Mesodermal cell (in vitro differentiated cells): Measurements from ENCODE around the gene AKR1C2.
"Not testable (repeated sequence)": the region's sequence is repeated elsewhere in the genome, so short reads cannot be mapped to it uniquely, and the experiment has no call there.

ENCODE experiments used
- H3K27ac ChIP-seq: 2 replicates; pipeline ENCODE4 v1.7.0; 2013; ENCODE audit warnings: mild to moderate bottlenecking, low read depth, low read length, moderate library complexity; ENCODE audit not compliant: severe bottlenecking
- H3K36me3 ChIP-seq: 2 replicates; pipeline ENCODE4 v1.7.1; 2013; ENCODE audit warnings: mild to moderate bottlenecking, low read length, moderate library complexity; ENCODE audit not compliant: control insufficient read depth, insufficient read depth
- H3K4me1 ChIP-seq: one replicate; pipeline ENCODE4 v1.7.1; 2013; ENCODE audit warnings: mild to moderate bottlenecking, low read length; ENCODE audit not compliant: insufficient read depth, control insufficient read depth, poor library complexity, severe bottlenecking
- H3K4me3 ChIP-seq: 2 replicates; pipeline ENCODE4 v1.7.0; 2013; ENCODE audit warnings: low read length, control low read depth, mild to moderate bottlenecking; ENCODE audit not compliant: insufficient read depth, poor library complexity, severe bottlenecking; ENCODE audit errors: extremely low read depth
- H3K9me3 ChIP-seq: 2 replicates; pipeline ENCODE4 v1.7.1; 2013; ENCODE audit warnings: mild to moderate bottlenecking, low read length, moderate library complexity; ENCODE audit not compliant: control insufficient read depth
- WGBS, 2 experiments: methylation state at CpG; one replicate each; pipeline ENCODE4 v1.1.5; 2013; ENCODE audit warnings: missing lambda C conversion rate in 2 of 2; ENCODE audit not compliant: insufficient coverage in 2 of 2; 5-methylcytosine and 5-hydroxymethylcytosine counted together

AKR1C2 gene

DNA sequence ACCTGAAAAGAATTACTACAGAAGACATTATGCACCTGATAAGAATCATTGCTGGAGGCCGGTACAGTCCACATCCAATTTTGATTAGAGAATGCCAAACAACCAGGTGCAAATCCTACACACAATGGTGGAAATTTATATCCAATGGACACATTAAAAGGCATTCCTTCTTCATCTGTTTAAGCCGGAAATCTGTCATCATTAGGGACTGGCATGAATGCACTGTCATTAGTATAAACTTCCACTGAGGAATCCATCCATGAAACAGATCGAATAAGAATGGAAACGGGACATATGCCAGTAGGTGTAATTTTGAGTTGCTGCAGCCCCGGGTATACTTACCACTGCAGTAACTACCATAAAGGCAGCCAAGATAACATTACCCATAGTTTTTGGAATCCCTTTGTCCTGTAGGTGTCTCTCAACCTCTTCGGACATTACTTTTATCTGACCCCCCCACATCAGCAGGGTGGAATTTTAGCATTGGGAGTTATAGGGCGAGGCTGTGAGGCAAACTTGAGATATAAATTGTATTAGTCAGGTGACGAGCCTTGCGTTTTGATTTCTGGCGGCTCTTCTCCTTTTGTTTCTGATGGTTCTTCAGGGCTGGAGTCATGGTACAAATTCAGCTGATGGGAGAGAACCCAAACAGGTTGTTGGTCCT is 36.5 kb upstream of the AKR1C2 start:
- H3K4me3 ChIP-seq: no peak overlapping the region
- H3K27ac ChIP-seq: no peak overlapping the region
- WGBS, 2 experiments: 96 to 100% methylated on average over 5 to 8 of the region's 10 CpGs
- H3K36me3 ChIP-seq: no peaks in the 10 kb centered on the region
- H3K9me3 ChIP-seq: peaks cover 20% of the 10 kb centered on the region
- H3K4me1 ChIP-seq: peaks cover 4% of the 10 kb centered on the region

DNA sequence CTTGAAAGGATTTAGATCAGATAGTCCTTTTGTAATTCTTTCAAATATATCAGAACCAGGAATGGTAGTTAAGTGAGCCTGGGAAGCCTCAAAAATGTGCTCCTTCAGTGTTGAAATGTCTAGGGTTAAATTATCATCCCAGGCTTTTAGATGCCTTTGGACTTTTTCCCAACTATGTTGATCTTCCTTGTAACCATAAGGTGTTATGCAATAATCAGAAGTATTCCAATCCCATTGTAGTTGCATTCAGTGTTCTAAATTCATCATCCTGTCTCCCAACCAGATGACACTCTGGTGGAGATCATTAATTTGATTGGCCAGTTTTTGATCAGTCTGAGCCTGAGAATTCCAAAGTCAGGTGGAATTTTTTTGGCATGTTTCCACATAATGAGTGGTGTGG is 35.1 kb upstream of the AKR1C2 start:
- no peak overlapping the region for H3K4me3 ChIP-seq
- H3K4me1 ChIP-seq: peaks cover 4% of the 10 kb centered on the region
- H3K27ac ChIP-seq: no peak overlapping the region
- H3K9me3 ChIP-seq: peaks cover 20% of the 10 kb centered on the region
- H3K36me3 ChIP-seq: no peaks in the 10 kb centered on the region

GRCh38 chr10:5038101-5038500 is 34.4 kb upstream of the AKR1C2 start:
- peaks cover 4% of the 10 kb centered on the region for H3K4me1 ChIP-seq
- 100% methylated on average over 1 of the region's 2 CpGs for WGBS, 2 experiments
- H3K9me3 ChIP-seq: peaks cover 20% of the 10 kb centered on the region
- H3K4me3 ChIP-seq: no peak overlapping the region
- no peak overlapping the region for H3K27ac ChIP-seq
- no peaks in the 10 kb centered on the region for H3K36me3 ChIP-seq

DNA sequence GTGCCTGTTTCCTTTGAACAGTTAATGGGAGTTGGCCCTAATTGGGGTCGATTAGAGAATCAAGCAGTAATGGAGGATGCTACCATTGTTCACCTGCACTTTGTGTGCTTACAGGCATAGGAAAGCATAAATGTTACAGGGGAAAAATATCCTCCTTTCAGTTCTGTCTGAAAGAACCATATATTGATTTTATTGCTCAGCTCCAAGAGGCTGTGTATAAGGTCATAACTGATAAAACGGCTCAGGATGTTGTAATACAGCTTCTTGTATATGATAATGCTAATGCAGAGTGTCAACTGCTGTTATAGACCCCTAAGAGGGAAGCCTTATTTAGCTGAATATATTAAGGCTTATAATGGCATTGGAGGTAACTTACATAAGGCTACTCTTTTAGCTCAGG is 32.9 kb upstream of the AKR1C2 start:
- Histone ChIP-seq H3K9me3 (peaks cover 18% of the 10 kb centered on the region), H3K27ac (no peak overlapping the region), H3K4me1 (peaks cover 4% of the 10 kb centered on the region), H3K4me3 (no peak overlapping the region), H3K36me3 (no peaks in the 10 kb centered on the region)
- WGBS, 2 experiments: 92 to 100% methylated on average over 2 of the region's 2 CpGs

- Histone ChIP-seq H3K4me1 (peaks cover 2% of the 10 kb centered on the region), H3K27ac (no peak overlapping the region)
- WGBS, 2 experiments: 68 to 89% methylated on average over 5 of the region's 10 CpGs
Measured at GRCh38 chr10:5035356-5035755, 31.7 kb upstream of the AKR1C2 start.

DNA sequence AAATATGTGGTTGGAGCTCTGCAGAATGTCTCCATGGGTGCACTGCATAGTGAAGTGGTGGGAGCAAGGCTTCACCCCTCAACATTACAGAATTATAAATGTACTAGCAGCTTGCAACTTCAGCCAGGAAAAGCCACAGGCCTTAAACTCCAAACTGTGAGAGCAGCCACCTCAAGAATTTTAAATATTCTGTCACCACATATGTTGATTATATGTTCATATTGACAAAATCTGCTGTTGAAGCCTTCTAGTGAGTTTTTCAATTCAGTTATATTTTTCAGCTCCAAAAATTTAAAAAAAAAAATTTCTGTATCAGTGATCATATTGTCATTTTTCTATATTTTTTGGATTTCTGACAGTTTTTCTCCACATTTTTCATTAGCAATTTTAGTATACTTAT is 30.9 kb upstream of the AKR1C2 start:
- H3K36me3 ChIP-seq: no peaks in the 10 kb centered on the region
- no peak overlapping the region for H3K27ac ChIP-seq
- H3K4me1 ChIP-seq: no peaks in the 10 kb centered on the region
- no peak overlapping the region for H3K4me3 ChIP-seq
- H3K9me3 ChIP-seq: peaks cover 5% of the 10 kb centered on the region

More at GRCh38 chr10:5035356-5035755, 31.7 kb upstream of the AKR1C2 start:
- no peaks in the 10 kb centered on the region for H3K36me3 ChIP-seq
- H3K9me3 ChIP-seq: peaks cover 13% of the 10 kb centered on the region
- no peak overlapping the region for H3K4me3 ChIP-seq

- Histone ChIP-seq H3K36me3 (no peaks in the 10 kb centered on the region), H3K4me1 (no peaks in the 10 kb centered on the region), H3K27ac (no peak overlapping the region), H3K4me3 (no peak overlapping the region), H3K9me3 (peaks cover 3% of the 10 kb centered on the region)
- WGBS, 2 experiments: no CpG with 5 or more reads among the region's 2 CpGs
Measured at GRCh38 chr10:5033061-5033778, 29.6 kb upstream of the AKR1C2 start.

- WGBS, 2 experiments: 89 to 96% methylated on average over 12 of the region's 22 CpGs
- H3K27ac ChIP-seq, H3K4me3 ChIP-seq, H3K9me3 ChIP-seq, H3K4me1 ChIP-seq, H3K36me3 ChIP-seq: not testable (repeated sequence)
Measured at GRCh38 chr10:5032444-5032843, 28.8 kb upstream of the AKR1C2 start.

DNA sequence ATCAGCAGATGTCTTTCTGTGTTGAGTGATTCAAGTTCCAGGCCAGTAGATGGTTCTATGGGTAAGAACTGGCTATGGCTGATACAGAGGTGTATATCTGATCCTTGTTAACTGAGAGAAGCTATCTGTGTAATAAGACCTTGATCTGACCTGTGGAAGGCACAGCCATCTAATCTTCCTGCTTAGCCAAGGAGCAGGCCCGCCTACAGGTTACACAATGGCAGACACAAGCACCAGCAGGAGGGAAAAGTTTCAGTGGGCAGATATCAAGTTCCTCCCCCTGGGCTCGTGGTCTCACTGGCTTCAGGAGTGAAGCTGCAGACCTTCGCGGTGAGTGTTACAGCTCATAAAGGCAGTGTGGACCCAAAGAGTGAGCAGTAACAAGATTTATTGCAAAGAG is 27.9 kb upstream of the AKR1C2 start:
- WGBS, 2 experiments: 73 to 88% methylated on average over 2 of the region's 4 CpGs
- not testable (repeated sequence) for H3K4me1 ChIP-seq, H3K4me3 ChIP-seq, H3K27ac ChIP-seq, H3K9me3 ChIP-seq, H3K36me3 ChIP-seq

- Histone ChIP-seq H3K36me3 (no peaks in the 10 kb centered on the region), H3K4me3 (no peak overlapping the region), H3K27ac (no peak overlapping the region), H3K9me3 (peaks cover 3% of the 10 kb centered on the region), H3K4me1 (no peaks in the 10 kb centered on the region)
- no CpG with 5 or more reads among the region's 1 CpG for WGBS, 2 experiments
Measured at GRCh38 chr10:5030989-5031388, 27.3 kb upstream of the AKR1C2 start.

GRCh38 chr10:5025461-5025881 is 21.8 kb upstream of the AKR1C2 start:
- not testable (repeated sequence) for H3K9me3 ChIP-seq, H3K27ac ChIP-seq, H3K4me3 ChIP-seq

More at GRCh38 chr10:5025461-5025881, 21.8 kb upstream of the AKR1C2 start:
- not testable (repeated sequence) for H3K4me1 ChIP-seq, H3K36me3 ChIP-seq
